ENCODE measurements around the gene TRPC6. TPM values are rescaled to one million over a fixed set of nuclear protein-coding genes. Genes with fewer than 3 reads are reported as not detected.
A peak's percentile ranks its signal among the peaks of the same experiment; 100 is the strongest.

The TRPC6 gene
- total and polyA plus RNA-seq, 2 donors (not counting 1 experiment from before 2014, with no cell fraction given): 4.6 to 26.4 TPM

- Histone ChIP-seq H3K4me1 (ENCODE audit: control insufficient read depth, extremely low read depth, insufficient read depth, low read length) (peaks cover 8% of the 10 kb centered on the region), H4K20me1 (ENCODE audit: control insufficient read depth, extremely low read depth, insufficient read depth, low read length) (no peaks in the 10 kb centered on the region), H3K4me3 (replicated peaks in 1 of 4; ENCODE audit: control extremely low read depth in 1 of 4, insufficient read depth in 1 of 4, low read depth in 3 of 4, low read length in 4 of 4) (no peak overlapping the region), H3K36me3 (ENCODE audit: control insufficient read depth, insufficient read depth, low read length) (no peaks in the 10 kb centered on the region), H2AFZ (ENCODE audit: low read length) (no peak overlapping the region), H3K79me2 (ENCODE audit: control insufficient read depth, insufficient read depth, low read length) (peaks cover 13% of the 10 kb centered on the region), H3K4me2 (ENCODE audit: extremely low read depth, insufficient read depth, low read length) (peak overlapping the region; percentile 26), H3K9me3 (ENCODE audit: control insufficient read depth, insufficient read depth, low read depth, low read length) (no peaks in the 10 kb centered on the region), H3K9ac (ENCODE audit: insufficient read depth, low read length) (no peak overlapping the region), H3K27me3 (ENCODE audit: control insufficient read depth, insufficient read depth, low read length) (no peaks in the 10 kb centered on the region), H3K27ac (ENCODE audit: insufficient read depth, low read length) (no peak overlapping the region)
- TF ChIP-seq, protein P1, sequence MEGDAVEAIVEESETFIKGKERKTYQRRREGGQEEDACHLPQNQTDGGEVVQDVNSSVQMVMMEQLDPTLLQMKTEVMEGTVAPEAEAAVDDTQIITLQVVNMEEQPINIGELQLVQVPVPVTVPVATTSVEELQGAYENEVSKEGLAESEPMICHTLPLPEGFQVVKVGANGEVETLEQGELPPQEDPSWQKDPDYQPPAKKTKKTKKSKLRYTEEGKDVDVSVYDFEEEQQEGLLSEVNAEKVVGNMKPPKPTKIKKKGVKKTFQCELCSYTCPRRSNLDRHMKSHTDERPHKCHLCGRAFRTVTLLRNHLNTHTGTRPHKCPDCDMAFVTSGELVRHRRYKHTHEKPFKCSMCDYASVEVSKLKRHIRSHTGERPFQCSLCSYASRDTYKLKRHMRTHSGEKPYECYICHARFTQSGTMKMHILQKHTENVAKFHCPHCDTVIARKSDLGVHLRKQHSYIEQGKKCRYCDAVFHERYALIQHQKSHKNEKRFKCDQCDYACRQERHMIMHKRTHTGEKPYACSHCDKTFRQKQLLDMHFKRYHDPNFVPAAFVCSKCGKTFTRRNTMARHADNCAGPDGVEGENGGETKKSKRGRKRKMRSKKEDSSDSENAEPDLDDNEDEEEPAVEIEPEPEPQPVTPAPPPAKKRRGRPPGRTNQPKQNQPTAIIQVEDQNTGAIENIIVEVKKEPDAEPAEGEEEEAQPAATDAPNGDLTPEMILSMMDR (conservative IDR thresholded peaks at IDR 0.05 in 1 of 2, IDR thresholded peaks at IDR 0.05 in 1 of 2; ENCODE audit: low read depth in 1 of 2, low read length in 2 of 2): no peak
- TF ChIP-seq EZH2 (IDR thresholded peaks at IDR 0.05; ENCODE audit: low read length, missing control alignments): no peak
- DNase-seq (ENCODE audit: low read depth in 2 of 2): peak in 1 of 2 donors; percentile 54
These were observed 29.9 kb downstream of the TRPC6 start for GRCh38 chr11:101553891-101554292.

DNA sequence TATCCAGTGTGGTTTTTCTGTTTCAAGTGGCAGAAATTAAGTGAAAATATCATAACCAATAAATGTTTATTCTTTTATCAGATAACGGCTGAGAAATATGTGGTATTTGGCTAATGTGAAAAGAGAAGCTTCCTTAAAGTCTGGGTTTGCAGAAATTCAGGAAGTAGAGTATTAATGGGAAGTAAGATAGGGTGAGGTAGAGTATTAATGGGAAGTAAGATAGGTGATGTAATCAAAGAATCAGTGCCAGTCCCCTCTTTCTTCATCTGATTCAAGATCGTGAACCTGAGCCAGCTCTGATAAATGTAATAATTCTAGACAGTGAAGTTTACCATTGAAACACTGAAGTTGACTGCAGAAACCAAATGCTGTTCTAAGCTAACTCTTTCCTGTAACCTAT, 30.9 kb downstream of the TRPC6 start:
- no peak for DNase-seq (ENCODE audit: low read depth in 2 of 2)
- Histone ChIP-seq H3K9ac (ENCODE audit: insufficient read depth, low read length) (no peak overlapping the region), H2AFZ (ENCODE audit: low read length) (no peak overlapping the region), H3K4me3 (replicated peaks in 1 of 4; ENCODE audit: control extremely low read depth in 1 of 4, insufficient read depth in 1 of 4, low read depth in 3 of 4, low read length in 4 of 4) (no peak overlapping the region), H3K27me3 (ENCODE audit: control insufficient read depth, insufficient read depth, low read length) (no peaks in the 10 kb centered on the region), H3K27ac (ENCODE audit: insufficient read depth, low read length) (no peak overlapping the region), H4K20me1 (ENCODE audit: control insufficient read depth, extremely low read depth, insufficient read depth, low read length) (no peaks in the 10 kb centered on the region), H3K79me2 (ENCODE audit: control insufficient read depth, insufficient read depth, low read length) (peaks cover 10% of the 10 kb centered on the region), H3K4me1 (ENCODE audit: control insufficient read depth, extremely low read depth, insufficient read depth, low read length) (peaks cover 8% of the 10 kb centered on the region), H3K9me3 (ENCODE audit: control insufficient read depth, insufficient read depth, low read depth, low read length) (no peaks in the 10 kb centered on the region), H3K4me2 (ENCODE audit: extremely low read depth, insufficient read depth, low read length) (peak overlapping the region; percentile 4), H3K36me3 (ENCODE audit: control insufficient read depth, insufficient read depth, low read length) (no peaks in the 10 kb centered on the region)
- TF ChIP-seq EZH2 (IDR thresholded peaks at IDR 0.05; ENCODE audit: low read length, missing control alignments): no peak
- TF ChIP-seq, protein P1 (conservative IDR thresholded peaks at IDR 0.05 in 1 of 2, IDR thresholded peaks at IDR 0.05 in 1 of 2; ENCODE audit: low read depth in 1 of 2, low read length in 2 of 2): no peak

- DNase-seq (ENCODE audit: low read depth in 2 of 2): no peak
- Histone ChIP-seq H2AFZ (ENCODE audit: low read length) (no peak overlapping the region), H3K36me3 (ENCODE audit: control insufficient read depth, insufficient read depth, low read length) (no peaks in the 10 kb centered on the region), H3K27ac (ENCODE audit: insufficient read depth, low read length) (no peak overlapping the region), H3K4me3 (replicated peaks in 1 of 4; ENCODE audit: control extremely low read depth in 1 of 4, insufficient read depth in 1 of 4, low read depth in 3 of 4, low read length in 4 of 4) (no peak overlapping the region), H3K4me2 (ENCODE audit: extremely low read depth, insufficient read depth, low read length) (no peak overlapping the region), H3K9ac (ENCODE audit: insufficient read depth, low read length) (no peak overlapping the region), H3K79me2 (ENCODE audit: control insufficient read depth, insufficient read depth, low read length) (no peaks in the 10 kb centered on the region), H3K9me3 (ENCODE audit: control insufficient read depth, insufficient read depth, low read depth, low read length) (no peaks in the 10 kb centered on the region), H3K4me1 (ENCODE audit: control insufficient read depth, extremely low read depth, insufficient read depth, low read length) (no peaks in the 10 kb centered on the region), H3K27me3 (ENCODE audit: control insufficient read depth, insufficient read depth, low read length) (no peaks in the 10 kb centered on the region), H4K20me1 (ENCODE audit: control insufficient read depth, extremely low read depth, insufficient read depth, low read length) (no peaks in the 10 kb centered on the region)
- TF ChIP-seq, protein P1 (conservative IDR thresholded peaks at IDR 0.05 in 1 of 2, IDR thresholded peaks at IDR 0.05 in 1 of 2; ENCODE audit: low read depth in 1 of 2, low read length in 2 of 2): no peak
- no peak for TF ChIP-seq EZH2 (IDR thresholded peaks at IDR 0.05; ENCODE audit: low read length, missing control alignments)
These were observed 55.3 kb downstream of the TRPC6 start for GRCh38 chr11:101528541-101528940.
